ENCODE results near the gene SCD5. TPM values are rescaled to one million over a fixed set of nuclear protein-coding genes. Genes with fewer than 3 reads are reported as not detected.

The SCD5 gene
- total and polyA plus RNA-seq, 2 experiments from 2014 or later: 0.79 to 1.6 TPM

GRCh38 chr4:82661181-82661992 is 137.2 kb downstream of the SCD5 start (continued):
- TF ChIP-seq REST (IDR thresholded peaks at IDR 0.05; ENCODE audit: unreplicated experiment): no peak
- TF ChIP-seq POLR2AphosphoS5 (IDR thresholded peaks at IDR 0.05; ENCODE audit: low read depth): no peak
- TF ChIP-seq ETS1 (IDR thresholded peaks at IDR 0.05): no peak
- no peak for TF ChIP-seq NANOG (IDR thresholded peaks at IDR 0.05; ENCODE audit: borderline replicate concordance)
- no peak for TF ChIP-seq CREB1 (CRISPR knock-in tag; IDR thresholded peaks at IDR 0.05; ENCODE audit: low read depth)
- no peak for TF ChIP-seq CTCF (conservative IDR thresholded peaks at IDR 0.05; ENCODE audit: low read depth in 2 of 2)

- Histone ChIP-seq H3K79me2 (replicated peaks; ENCODE audit: insufficient read depth) (no peaks in the 10 kb centered on the region), H3K4me2 (no peak overlapping the region), H3K4me1 (ENCODE audit: insufficient read depth) (no peaks in the 10 kb centered on the region), H3F3A (replicated peaks; ENCODE audit: low read depth) (no peaks in the 10 kb centered on the region), H3K9me2 (ENCODE audit: insufficient read depth) (no peaks in the 10 kb centered on the region), H3K4me3 (no peak overlapping the region), H2AFZ (no peak overlapping the region), H3K36me3 (ENCODE audit: insufficient read depth) (no peaks in the 10 kb centered on the region), H3K27ac (ENCODE audit: low read depth) (no peak overlapping the region), H4K20me1 (replicated peaks; ENCODE audit: insufficient read depth) (no peaks in the 10 kb centered on the region), H3K27me3 (ENCODE audit: insufficient read depth) (no peaks in the 10 kb centered on the region)
- Mint-ChIP-seq H3K9me3 (no peaks in the 10 kb centered on the region), H3K4me3 (no peak overlapping the region), H3K27me3 (ENCODE audit: insufficient read depth, low read depth, poor library complexity) (peaks cover 7% of the 10 kb centered on the region), H3K4me1 (no peaks in the 10 kb centered on the region), H3K36me3 (ENCODE audit: low read depth) (no peaks in the 10 kb centered on the region), H3K27ac (no peak overlapping the region)
- DNase-seq (ENCODE audit: low spot score) (no peak), ATAC-seq (no peak)
- TF ChIP-seq STAT1 (IDR thresholded peaks at IDR 0.05; ENCODE audit: unreplicated experiment) (no peak), EZH2phosphoT487 (IDR thresholded peaks at IDR 0.05; ENCODE audit: unreplicated experiment) (no peak), ETS1 (IDR thresholded peaks at IDR 0.05) (no peak), ZNF331 (CRISPR knock-in tag; IDR thresholded peaks at IDR 0.05; ENCODE audit: low read depth) (no peak), NANOG (IDR thresholded peaks at IDR 0.05; ENCODE audit: borderline replicate concordance) (no peak), CTCF (conservative IDR thresholded peaks at IDR 0.05; ENCODE audit: low read depth in 2 of 2) (no peak), EZH2 (IDR thresholded peaks at IDR 0.05; ENCODE audit: low read depth, unreplicated experiment) (no peak), ZNF114 (CRISPR knock-in tag; IDR thresholded peaks at IDR 0.05) (no peak), JUNB (IDR thresholded peaks at IDR 0.05; ENCODE audit: unreplicated experiment) (no peak), REST (IDR thresholded peaks at IDR 0.05; ENCODE audit: unreplicated experiment) (no peak), POLR2AphosphoS5 (IDR thresholded peaks at IDR 0.05; ENCODE audit: low read depth) (no peak), CREB1 (CRISPR knock-in tag; IDR thresholded peaks at IDR 0.05; ENCODE audit: low read depth) (no peak)
These were observed 146.5 kb downstream of the SCD5 start for GRCh38 chr4:82652062-82652461.

Data from GM23338 (cell line).